Stimulated activated CD8-positive, alpha-beta memory T cell treated with anti-CD3 and anti-CD28 coated beads, Interleukin-2, amount 100 ng/mL, for 1 hour (primary cell): ENCODE measurements around the gene SNF8.
"Not testable (repeated sequence)": the region's sequence is repeated elsewhere in the genome, so short reads cannot be mapped to it uniquely, and the experiment has no call there.

Experiments
- DNase-seq, 2 donors: peaks; one replicate each; pipeline ENCODE4 v3.0.0-alpha.2; 2020; ENCODE audit warnings: low read depth in 2 of 2

SNF8 gene

GRCh38 chr17:48944515-48945260 is at the start of gene SNF8:
Gene SNF8 (minus strand): TSS chr17:48944842. CDS start chr17:48944734, 108 bp downstream.
- DNase-seq, result peak; percentile 82 to 88

- DNase-seq, result no peak
Observed at GRCh38 chr17:48993951-48994350, 49.3 kb upstream of the SNF8 start.

GRCh38 chr17:48993305-48993704 is 48.7 kb upstream of the SNF8 start:
- no peak for DNase-seq

- no peak for DNase-seq
Observed at GRCh38 chr17:48992444-48992843, 47.8 kb upstream of the SNF8 start.

- no peak for DNase-seq
Observed at GRCh38 chr17:48990882-48991357, 46.3 kb upstream of the SNF8 start.

GRCh38 chr17:48989100-48989499 is 44.5 kb upstream of the SNF8 start:
- DNase-seq, result no peak

GRCh38 chr17:48985436-48986245 is 41.0 kb upstream of the SNF8 start:
- no peak for DNase-seq

GRCh38 chr17:48981927-48982539 is 37.4 kb upstream of the SNF8 start:
- DNase-seq, result no peak

GRCh38 chr17:48973806-48974205 is 29.2 kb upstream of the SNF8 start:
- DNase-seq, result no peak

GRCh38 chr17:48972749-48973097 is 28.1 kb upstream of the SNF8 start:
- DNase-seq, result no peak

- no peak for DNase-seq
Observed at GRCh38 chr17:48970865-48971687, 26.4 kb upstream of the SNF8 start.

GRCh38 chr17:48970224-48970623 is 25.6 kb upstream of the SNF8 start:
- DNase-seq, result no peak

- no peak for DNase-seq
Observed at GRCh38 chr17:48961516-48962233, 17.0 kb upstream of the SNF8 start.

- DNase-seq, result no peak
Observed at GRCh38 chr17:48960834-48961515, 16.3 kb upstream of the SNF8 start.

- no peak for DNase-seq
Observed at GRCh38 chr17:48954300-48954755, 9.7 kb upstream of the SNF8 start.

GRCh38 chr17:48952904-48953303 is 8.3 kb upstream of the SNF8 start:
- DNase-seq, result no peak

GRCh38 chr17:48951572-48951971 is 6.9 kb upstream of the SNF8 start:
- DNase-seq, result no peak

GRCh38 chr17:48945261-48945651 is 614 bp upstream of the SNF8 start:
- DNase-seq, result not testable (repeated sequence)

GRCh38 chr17:48933035-48933434 is 11.6 kb downstream of the SNF8 start:
- no peak for DNase-seq

GRCh38 chr17:48930435-48930873 is 14.2 kb downstream of the SNF8 start:
- no peak for DNase-seq
